K562 (cell line): ENCODE results near the gene VWA3A. TPM values are rescaled to one million over a fixed set of nuclear protein-coding genes. Genes with fewer than 3 reads are reported as not detected.
A peak's percentile ranks its signal among the peaks of the same experiment; 100 is the strongest.

ENCODE experiments used
- BCOR ChIP-seq: fragments of 450-650 bp; IDR thresholded peaks from 2 replicates; pipeline ENCODE4 v1.6.1; 2016
- CBX2 ChIP-seq: fragments of 200-600 bp; sonication (generic); IDR thresholded peaks from one replicate; pipeline ENCODE4 v1.6.1; 2012; ENCODE audit warnings: mild to moderate bottlenecking, low read length, inconsistent platforms; ENCODE audit not compliant: insufficient read depth, poor library complexity, severe bottlenecking
- CTCF ChIP-seq, 3 experiments: IDR thresholded peaks in 2 of 3; conservative IDR thresholded peaks in 1 of 3; 2 replicates each; pipeline ENCODE4 v1.5.1; 2011 to 2012; ENCODE audit warnings: low read length in 3 of 3, mild to moderate bottlenecking in 3 of 3, control low read depth in 2 of 3, improper control_type of control experiment in 1 of 3, inconsistent platforms in 1 of 3, low read depth in 1 of 3, mixed read lengths in 1 of 3, moderate library complexity in 1 of 3; ENCODE audit not compliant: insufficient read depth in 2 of 3
- CUX1 ChIP-seq: fragments of 200-800 bp; sonication (Bioruptor generic); IDR thresholded peaks from 2 replicates; pipeline ENCODE4 v1.6.1; 2016; ENCODE audit warnings: missing genetic modification characterization, missing compliant biosample characterization
- ESRRA ChIP-seq: fragments of 450-650 bp; IDR thresholded peaks from 2 replicates; pipeline ENCODE4 v1.6.1; 2014; ENCODE audit warnings: low read depth, mild to moderate bottlenecking, moderate library complexity, borderline replicate concordance
- NFYB ChIP-seq: IDR thresholded peaks from 2 replicates; pipeline ENCODE4 v1.6.1; 2011; ENCODE audit warnings: mild to moderate bottlenecking, moderate library complexity; ENCODE audit not compliant: insufficient read length; ENCODE audit errors: extremely low read depth
- NR0B1 ChIP-seq: fragments of 450-650 bp; IDR thresholded peaks from one replicate; pipeline ENCODE4 v1.6.1; 2018; ENCODE audit warnings: mild to moderate bottlenecking, moderate library complexity; ENCODE audit not compliant: partially characterized antibody
- SIN3A ChIP-seq, 2 experiments: fragments of 150-350 bp in 1 of 2; IDR thresholded peaks; 2 replicates each; pipeline ENCODE4 v1.6.1; 2011 to 2016; ENCODE audit warnings: borderline replicate concordance in 2 of 2, low read depth in 2 of 2, low read length in 2 of 2, mild to moderate bottlenecking in 2 of 2, moderate library complexity in 2 of 2; ENCODE audit not compliant: control insufficient read depth in 1 of 2
- SMARCA5 ChIP-seq: fragments of 450-650 bp; IDR thresholded peaks from 2 replicates; pipeline ENCODE4 v1.6.1; 2016
- SMARCC2 ChIP-seq: fragments of 450-650 bp; IDR thresholded peaks from 2 replicates; pipeline ENCODE4 v1.6.1; 2017; ENCODE audit warnings: antibody characterized with exemption, moderate library complexity, mild to moderate bottlenecking, low read depth
- SUPT5H ChIP-seq: fragments of 450-650 bp; IDR thresholded peaks from 2 replicates; pipeline ENCODE4 v1.6.1; 2016
- TRIM28 ChIP-seq: fragments of 450-650 bp; IDR thresholded peaks from 2 replicates; pipeline ENCODE4 v1.6.1; 2017
- ZBTB43 ChIP-seq: sonication (generic); formaldehyde crosslinking; IDR thresholded peaks from 2 replicates; pipeline ENCODE4 v1.8.0; 2023; ENCODE audit warnings: mild to moderate bottlenecking, missing genetic modification reagents
- ZNF165 ChIP-seq: fragments of 250-450 bp; sonication (Bioruptor Pico); IDR thresholded peaks from 2 replicates; pipeline ENCODE4 v1.4.0; 2020; ENCODE audit warnings: borderline replicate concordance
- ZNF263 ChIP-seq: sonication (generic); formaldehyde crosslinking; IDR thresholded peaks from 2 replicates; pipeline ENCODE4 v1.8.0; 2022; ENCODE audit warnings: mild to moderate bottlenecking, missing genetic modification reagents, borderline replicate concordance
- polyA plus RNA-seq, 8 experiments: library from polyadenylated mRNA; depleted of rRNA in 4 of 8; stranded (reverse) in 5 of 8; unstranded in 3 of 8; fragments of >200 nt; fragmentation: Nextera tagmentation in 2 of 8; fragmentation: Illumina TruSeq in 1 of 8; extraction: Ambion mirVana in 2 of 8; extraction: Trizol in 1 of 8; gene quantifications; 2 replicates each; pipeline versions ENCODE4 v1.2.1 to v1.2.3, GENCODE V29; 2011 to 2014; ENCODE audit warnings: inconsistent platforms in 1 of 8, missing spikeins in 1 of 8
- total RNA-seq, 7 experiments: library from RNA; depleted of rRNA in 6 of 7; stranded (reverse); fragments of >200 nt in 6 of 7; fragmentation: Illumina TruSeq in 2 of 7; extraction: Trizol in 2 of 7; gene quantifications; 2 replicates each; pipeline versions ENCODE4 v1.2.1 to v1.2.3, GENCODE V29; 2011 to 2021; ENCODE audit warnings: low replicate concordance in 1 of 7

VWA3A gene
- total and polyA plus RNA-seq, 9 of the 15 experiments (the other 6 are each of a cell fraction or from before 2014, with no cell fraction given): not detected

- TF ChIP-seq CTCF (IDR thresholded peaks at IDR 0.05 in 2 of 3, conservative IDR thresholded peaks at IDR 0.05 in 1 of 3; ENCODE audit: insufficient read depth in 2 of 3, low read depth in 1 of 3, low read length in 3 of 3) (no peak), SIN3A (IDR thresholded peaks at IDR 0.05; ENCODE audit: borderline replicate concordance in 2 of 2, control insufficient read depth in 1 of 2, low read depth in 2 of 2, low read length in 2 of 2) (0 out of 4 replicates have a peak, but pooled peaks of 1 of the 2 experiments have one; percentile 53), NFYB (peak; percentile 72), TRIM28 (no peak), SMARCA5 (no peak), SMARCC2 (no peak), SUPT5H (no peak), ZNF165 (no peak), BCOR (no peak), CBX2 (no peak), CUX1 (CRISPR knock-in tag) (no peak), ZNF263 (CRISPR knock-in tag) (no peak), ZBTB43 (CRISPR knock-in tag) (no peak), ESRRA (peak; percentile 64; the same call in 1 of the 2 replicates), NR0B1 (no peak)
Measured at GRCh38 chr16:22192261-22193062, 100.1 kb downstream of the VWA3A start (continued).
